Measurements from ENCODE around the gene FA2H.
A peak's percentile ranks its signal among the peaks of the same experiment; 100 is the strongest.
"Not testable (repeated sequence)": the region's sequence is repeated elsewhere in the genome, so short reads cannot be mapped to it uniquely, and the experiment has no call there.

The FA2H gene

DNA sequence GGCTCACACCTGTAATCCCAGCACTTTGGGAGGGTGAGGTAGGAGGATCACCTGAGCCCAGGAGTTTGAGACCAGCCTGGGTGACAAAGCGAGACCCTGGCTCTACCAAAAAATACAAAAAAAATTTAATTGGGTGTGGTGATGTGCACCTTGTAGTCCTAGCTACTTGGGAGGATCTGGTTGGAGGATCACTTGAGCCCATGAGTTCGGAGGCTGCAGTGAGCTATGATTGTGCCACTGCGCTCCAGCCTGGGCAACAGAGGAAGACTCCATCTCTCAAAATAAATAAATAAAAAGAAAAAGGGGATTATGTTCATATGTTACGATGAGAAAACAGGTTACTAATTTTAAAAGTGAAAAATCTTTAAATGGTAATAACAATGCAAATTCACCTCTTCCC lies 75.0 kb downstream of the FA2H start:
- Histone ChIP-seq H3K4me3 (ENCODE audit: low read depth in 1 of 2, low read length in 2 of 2) (peak overlapping the region; percentile 82 to 91), H3K27ac (ENCODE audit: low read length) (no peak overlapping the region), H3K4me1 (ENCODE audit: control insufficient read depth in 1 of 2, insufficient read depth in 2 of 2, low read length in 2 of 2) (peaks cover 4 to 5% of the 10 kb centered on the region in 2 donors), H3K27me3 (ENCODE audit: low read depth, low read length) (no peaks in the 10 kb centered on the region), H3K36me3 (ENCODE audit: control insufficient read depth in 1 of 2, insufficient read depth in 2 of 2, low read length in 2 of 2) (no peaks in the 10 kb centered on the region), H3K9me3 (ENCODE audit: control insufficient read depth in 1 of 2, low read length in 2 of 2) (no peaks in the 10 kb centered on the region)

DNA sequence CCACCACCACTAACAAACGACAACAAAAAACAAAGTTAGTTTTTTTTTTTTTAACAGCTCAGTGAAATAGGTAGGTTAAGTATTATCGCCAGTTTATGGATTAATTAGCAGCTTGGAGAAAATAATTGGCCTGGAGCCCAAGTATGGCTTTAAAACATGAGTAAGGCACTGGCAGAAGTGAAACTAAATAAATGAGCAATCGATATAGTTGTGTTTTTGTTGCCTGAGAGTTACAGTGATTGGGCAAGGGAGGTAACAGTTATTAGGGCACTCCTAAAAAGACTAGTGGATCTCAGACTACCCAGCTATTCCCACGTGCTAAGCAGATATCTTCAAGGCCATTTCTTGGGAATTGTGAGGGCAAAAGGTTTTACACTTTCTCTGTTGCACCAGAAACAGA lies 76.4 kb downstream of the FA2H start:
- Histone ChIP-seq H3K36me3 (ENCODE audit: control insufficient read depth in 1 of 2, insufficient read depth in 2 of 2, low read length in 2 of 2) (no peaks in the 10 kb centered on the region), H3K4me3 (ENCODE audit: low read depth in 1 of 2, low read length in 2 of 2) (peak overlapping the region in 1 of 2 donors; percentile 11), H3K9me3 (ENCODE audit: control insufficient read depth in 1 of 2, low read length in 2 of 2) (no peaks in the 10 kb centered on the region), H3K27me3 (ENCODE audit: low read depth, low read length) (no peaks in the 10 kb centered on the region), H3K27ac (ENCODE audit: low read length) (no peak overlapping the region), H3K4me1 (ENCODE audit: control insufficient read depth in 1 of 2, insufficient read depth in 2 of 2, low read length in 2 of 2) (peaks cover 4 to 5% of the 10 kb centered on the region in 2 donors)

DNA sequence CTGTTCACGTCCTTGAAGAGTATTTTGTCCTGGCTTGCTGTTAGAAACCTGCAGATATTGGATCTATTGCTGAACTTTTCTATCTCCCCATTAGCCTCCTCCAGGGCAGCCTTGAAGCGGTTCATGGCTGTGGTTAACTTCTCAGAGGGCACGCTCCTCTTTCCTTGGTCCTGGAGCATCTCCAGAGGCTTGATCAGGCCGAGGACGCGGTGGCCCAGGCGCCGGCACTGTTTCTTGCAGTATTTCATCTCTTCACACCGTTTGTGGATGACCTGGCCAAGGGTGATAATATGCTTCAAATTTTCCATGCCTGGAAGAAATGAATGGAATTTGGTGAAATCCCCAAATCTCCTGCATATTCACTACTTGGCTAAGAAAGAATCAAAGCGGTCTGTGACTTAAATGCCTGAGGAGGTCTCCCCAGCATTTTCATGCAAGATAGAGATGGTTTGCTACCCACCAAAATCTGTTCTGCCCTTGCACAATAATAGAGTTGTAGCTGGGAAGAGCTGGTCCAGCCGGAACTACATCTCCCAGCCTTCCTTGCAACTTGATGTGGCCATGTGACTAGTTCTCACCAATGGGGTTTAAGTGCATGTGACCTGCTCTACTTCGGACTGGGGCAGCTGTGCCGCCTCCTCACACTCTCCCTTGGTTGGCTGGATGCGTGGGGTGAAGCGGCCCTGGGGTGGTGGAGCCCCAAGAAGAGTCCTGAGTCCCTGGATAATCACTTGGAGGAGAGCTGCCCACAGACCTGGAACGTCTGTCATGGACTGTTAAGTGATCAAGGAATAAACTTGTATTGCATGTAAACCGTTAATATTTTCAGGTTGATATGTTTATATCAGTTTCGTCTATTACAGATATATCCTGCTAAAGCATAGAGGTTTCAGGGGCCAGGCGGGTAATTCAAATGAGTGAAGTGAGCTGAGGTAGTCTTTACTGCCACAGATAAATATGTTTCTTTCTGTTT lies 78.9 kb downstream of the FA2H start:
- H3K27me3 ChIP-seq (ENCODE audit: low read depth, low read length): no peaks in the 10 kb centered on the region
- H3K36me3 ChIP-seq (ENCODE audit: control insufficient read depth in 1 of 2, insufficient read depth in 2 of 2, low read length in 2 of 2): peaks cover 0 to 11% of the 10 kb centered on the region in 2 donors
- H3K27ac ChIP-seq (ENCODE audit: low read length): peak overlapping the region; percentile 4
- peaks cover 4 to 5% of the 10 kb centered on the region in 2 donors for H3K4me1 ChIP-seq (ENCODE audit: control insufficient read depth in 1 of 2, insufficient read depth in 2 of 2, low read length in 2 of 2)
- peak overlapping the region; percentile 56 for H3K4me3 ChIP-seq (ENCODE audit: low read depth in 1 of 2, low read length in 2 of 2)
- no peaks in the 10 kb centered on the region for H3K9me3 ChIP-seq (ENCODE audit: control insufficient read depth in 1 of 2, low read length in 2 of 2)

DNA sequence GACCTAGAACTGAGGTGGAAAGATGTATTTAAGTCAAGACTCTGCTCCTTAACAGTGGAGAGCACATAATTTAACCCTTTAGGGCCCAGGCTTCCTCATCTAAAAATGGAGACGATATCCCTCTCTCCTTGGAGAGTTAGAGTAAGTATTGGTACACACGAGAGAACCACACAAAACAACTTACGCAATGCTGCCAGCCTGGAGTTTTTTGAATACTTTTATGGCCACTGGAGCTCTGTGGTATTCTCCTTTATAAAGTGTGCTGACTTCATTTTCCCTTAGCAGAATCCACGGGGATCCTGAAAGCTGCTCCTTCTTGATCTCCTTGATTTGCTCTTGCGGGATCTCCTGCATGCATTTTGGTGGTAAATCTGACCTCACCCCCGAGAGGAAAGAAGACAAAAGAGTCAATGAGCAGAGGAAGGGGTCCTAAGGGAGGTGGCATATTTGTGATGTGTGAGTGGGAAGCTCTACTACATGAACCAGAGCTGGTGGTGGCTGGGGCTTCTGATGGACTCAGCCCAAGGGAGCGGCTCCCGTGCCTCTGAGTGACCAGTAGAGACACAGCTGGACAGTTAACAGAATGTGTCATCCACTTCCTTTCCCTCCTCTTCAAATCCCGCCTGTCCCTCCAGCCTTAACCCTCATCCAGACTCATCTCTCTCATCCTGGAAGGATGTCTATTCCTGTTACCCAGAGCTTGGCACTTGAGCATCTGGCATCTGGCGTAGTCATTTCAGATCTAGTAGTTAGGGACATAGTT lies 83.3 kb downstream of the FA2H start:
- Histone ChIP-seq H3K4me1 (ENCODE audit: control insufficient read depth in 1 of 2, insufficient read depth in 2 of 2, low read length in 2 of 2) (no peaks in the 10 kb centered on the region), H3K36me3 (ENCODE audit: control insufficient read depth in 1 of 2, insufficient read depth in 2 of 2, low read length in 2 of 2) (peaks cover 4 to 24% of the 10 kb centered on the region in 2 donors), H3K9me3 (ENCODE audit: control insufficient read depth in 1 of 2, low read length in 2 of 2) (no peaks in the 10 kb centered on the region), H3K27me3 (ENCODE audit: low read depth, low read length) (no peaks in the 10 kb centered on the region), H3K27ac (ENCODE audit: low read length) (no peak overlapping the region), H3K4me3 (ENCODE audit: low read depth in 1 of 2, low read length in 2 of 2) (no peak overlapping the region)

DNA sequence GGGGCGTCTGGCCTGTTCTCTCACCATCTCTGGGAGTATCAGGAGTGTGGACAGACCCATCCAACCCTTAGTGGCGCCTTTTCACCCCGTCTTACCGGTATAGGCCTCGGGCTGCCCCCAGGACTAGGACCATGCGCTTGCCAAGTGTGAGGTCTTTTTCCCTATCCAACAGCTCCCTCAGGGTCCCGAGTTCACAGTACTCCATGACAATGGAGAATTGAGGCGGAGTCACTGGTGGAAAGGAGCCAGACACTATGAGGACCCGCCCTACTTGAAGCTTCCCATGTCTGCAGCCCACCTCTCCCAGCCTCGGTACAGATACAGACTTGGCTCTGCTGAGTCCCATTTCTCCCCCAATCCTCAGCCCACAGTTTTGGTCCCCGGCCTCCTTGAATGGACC lies 92.1 kb downstream of the FA2H start:
- Histone ChIP-seq H3K9me3 (ENCODE audit: control insufficient read depth in 1 of 2, low read length in 2 of 2) (no peaks in the 10 kb centered on the region), H3K4me3 (ENCODE audit: low read depth in 1 of 2, low read length in 2 of 2) (no peak overlapping the region), H3K4me1 (ENCODE audit: control insufficient read depth in 1 of 2, insufficient read depth in 2 of 2, low read length in 2 of 2) (no peaks in the 10 kb centered on the region), H3K27me3 (ENCODE audit: low read depth, low read length) (no peaks in the 10 kb centered on the region), H3K27ac (ENCODE audit: low read length) (no peak overlapping the region), H3K36me3 (ENCODE audit: control insufficient read depth in 1 of 2, insufficient read depth in 2 of 2, low read length in 2 of 2) (peaks cover 24 to 35% of the 10 kb centered on the region in 2 donors)

DNA sequence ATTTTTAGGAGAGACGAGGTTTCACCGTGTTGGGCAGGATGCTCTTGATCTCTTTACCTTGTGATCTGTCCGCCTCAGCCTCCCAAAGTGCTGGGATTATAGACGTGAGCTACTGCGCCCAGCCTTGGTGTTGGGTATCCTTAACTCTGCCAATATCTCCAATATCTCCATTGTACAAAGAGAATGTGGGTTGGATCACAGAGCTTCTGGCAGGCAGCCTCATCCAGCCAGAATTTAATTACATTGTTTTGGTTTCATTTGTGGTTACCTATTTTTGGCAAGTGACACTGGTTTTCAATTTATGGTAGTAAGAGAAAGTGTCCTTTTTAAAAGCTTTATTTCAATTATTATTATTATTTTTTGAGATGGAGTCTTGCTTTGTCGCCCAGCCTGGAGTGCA lies 93.9 kb downstream of the FA2H start:
- H3K36me3 ChIP-seq (ENCODE audit: control insufficient read depth in 1 of 2, insufficient read depth in 2 of 2, low read length in 2 of 2): peaks cover 22 to 28% of the 10 kb centered on the region in 2 donors
- H3K27me3 ChIP-seq (ENCODE audit: low read depth, low read length): no peaks in the 10 kb centered on the region
- H3K4me1 ChIP-seq (ENCODE audit: control insufficient read depth in 1 of 2, insufficient read depth in 2 of 2, low read length in 2 of 2): no peaks in the 10 kb centered on the region
- no peak overlapping the region for H3K4me3 ChIP-seq (ENCODE audit: low read depth in 1 of 2, low read length in 2 of 2)
- H3K9me3 ChIP-seq (ENCODE audit: control insufficient read depth in 1 of 2, low read length in 2 of 2): no peaks in the 10 kb centered on the region
- no peak overlapping the region for H3K27ac ChIP-seq (ENCODE audit: low read length)

DNA sequence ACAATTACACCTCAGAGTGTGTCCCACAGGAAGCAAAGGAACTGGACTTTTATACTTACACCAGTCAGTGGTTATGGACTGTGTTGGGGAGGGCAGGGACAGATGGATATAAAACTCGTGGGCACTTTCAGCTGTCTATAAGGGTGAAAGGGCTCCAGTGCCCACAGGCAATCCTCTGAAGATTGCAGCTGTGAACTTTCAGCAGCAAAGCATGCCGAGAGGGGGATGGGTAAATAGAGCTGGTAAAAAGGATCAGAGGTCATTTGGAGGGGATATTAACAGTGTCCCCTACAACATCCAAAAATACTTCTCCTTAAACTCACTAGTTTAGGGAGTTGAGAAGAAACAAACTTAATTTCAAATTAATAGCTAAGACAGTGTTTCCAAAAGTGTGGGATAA lies 94.6 kb downstream of the FA2H start:
- H3K27me3 ChIP-seq (ENCODE audit: low read depth, low read length): no peaks in the 10 kb centered on the region
- H3K4me3 ChIP-seq (ENCODE audit: low read depth in 1 of 2, low read length in 2 of 2): no peak overlapping the region
- H3K9me3 ChIP-seq (ENCODE audit: control insufficient read depth in 1 of 2, low read length in 2 of 2): no peaks in the 10 kb centered on the region
- H3K4me1 ChIP-seq (ENCODE audit: control insufficient read depth in 1 of 2, insufficient read depth in 2 of 2, low read length in 2 of 2): no peaks in the 10 kb centered on the region
- H3K27ac ChIP-seq (ENCODE audit: low read length): no peak overlapping the region
- H3K36me3 ChIP-seq (ENCODE audit: control insufficient read depth in 1 of 2, insufficient read depth in 2 of 2, low read length in 2 of 2): peaks cover 20 to 23% of the 10 kb centered on the region in 2 donors

DNA sequence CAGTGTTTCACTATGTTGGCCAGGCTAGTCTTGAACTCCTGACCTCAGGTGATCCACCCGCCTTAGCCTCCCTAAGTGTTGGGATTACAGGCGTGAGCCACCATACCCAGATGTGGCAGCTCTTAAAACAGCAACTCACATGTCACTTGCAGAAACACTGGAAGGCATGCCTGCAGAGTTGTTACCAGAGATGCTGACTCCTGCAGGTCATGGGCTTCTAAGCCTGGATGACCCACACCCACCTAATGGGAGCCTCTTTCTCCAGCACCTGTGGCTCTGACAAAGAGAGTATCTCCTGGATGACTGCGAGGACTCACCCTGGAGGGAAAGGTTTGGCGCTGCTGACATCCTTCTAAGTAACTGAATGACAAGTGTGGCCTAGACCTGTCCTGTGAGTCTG lies 96.8 kb downstream of the FA2H start:
- Histone ChIP-seq H3K36me3 (ENCODE audit: control insufficient read depth in 1 of 2, insufficient read depth in 2 of 2, low read length in 2 of 2) (peaks cover 21 to 28% of the 10 kb centered on the region in 2 donors), H3K4me1 (ENCODE audit: control insufficient read depth in 1 of 2, insufficient read depth in 2 of 2, low read length in 2 of 2) (no peaks in the 10 kb centered on the region), H3K27me3 (ENCODE audit: low read depth, low read length) (no peaks in the 10 kb centered on the region), H3K4me3 (ENCODE audit: low read depth in 1 of 2, low read length in 2 of 2) (no peak overlapping the region), H3K9me3 (ENCODE audit: control insufficient read depth in 1 of 2, low read length in 2 of 2) (no peaks in the 10 kb centered on the region), H3K27ac (ENCODE audit: low read length) (no peak overlapping the region)

DNA sequence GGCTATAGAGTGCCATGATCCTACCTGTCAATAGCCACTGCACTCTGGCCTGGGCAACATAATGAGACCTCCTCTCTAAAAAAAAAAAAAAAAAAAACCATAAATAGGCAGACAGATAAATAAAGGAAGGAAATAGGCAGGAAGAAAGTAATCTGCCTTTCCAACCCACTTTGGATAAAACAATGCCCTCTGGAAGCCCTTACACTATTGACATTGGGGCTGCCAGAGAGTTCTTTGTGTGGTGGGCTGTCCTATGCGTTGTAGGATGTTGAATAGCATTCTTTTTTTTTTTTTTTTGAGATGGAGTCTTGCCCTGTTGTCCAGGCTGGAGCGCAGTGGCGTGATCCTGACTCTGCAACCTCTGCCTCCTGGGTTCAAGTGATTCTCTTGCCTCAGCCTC lies 100.7 kb downstream of the FA2H start:
- Histone ChIP-seq H3K27me3 (ENCODE audit: low read depth, low read length) (no peaks in the 10 kb centered on the region), H3K27ac (ENCODE audit: low read length) (no peak overlapping the region), H3K36me3 (ENCODE audit: control insufficient read depth in 1 of 2, insufficient read depth in 2 of 2, low read length in 2 of 2) (peaks cover 24 to 28% of the 10 kb centered on the region in 2 donors), H3K9me3 (ENCODE audit: control insufficient read depth in 1 of 2, low read length in 2 of 2) (no peaks in the 10 kb centered on the region), H3K4me1 (ENCODE audit: control insufficient read depth in 1 of 2, insufficient read depth in 2 of 2, low read length in 2 of 2) (no peaks in the 10 kb centered on the region), H3K4me3 (ENCODE audit: low read depth in 1 of 2, low read length in 2 of 2) (no peak overlapping the region)

DNA sequence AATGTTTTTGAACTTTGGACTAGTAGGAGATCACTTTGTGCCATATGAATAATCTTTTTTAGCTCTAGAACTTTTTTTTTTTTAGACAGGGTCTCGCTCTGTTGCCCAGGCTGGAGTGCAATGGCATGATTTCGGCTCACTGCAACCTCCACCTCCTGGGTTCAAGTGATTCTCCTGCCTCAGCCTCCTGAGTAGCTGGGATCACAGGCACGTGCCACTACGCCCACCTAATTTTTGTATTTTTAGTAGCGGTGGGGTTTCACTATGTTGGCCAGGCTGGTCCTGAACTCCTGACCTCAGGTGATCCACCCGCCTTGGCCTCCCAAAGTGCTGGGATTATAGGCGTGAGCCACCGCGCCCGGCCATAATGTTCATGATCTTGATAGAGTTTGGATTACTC lies 105.7 kb downstream of the FA2H start:
- H3K27me3 ChIP-seq (ENCODE audit: low read depth, low read length); H3K9me3 ChIP-seq (ENCODE audit: control insufficient read depth in 1 of 2, low read length in 2 of 2); H3K27ac ChIP-seq (ENCODE audit: low read length); H3K4me3 ChIP-seq (ENCODE audit: low read depth in 1 of 2, low read length in 2 of 2): not testable (repeated sequence)
- Histone ChIP-seq H3K36me3 (ENCODE audit: control insufficient read depth in 1 of 2, insufficient read depth in 2 of 2, low read length in 2 of 2) (peaks cover 18 to 21% of the 10 kb centered on the region in 2 donors), H3K4me1 (ENCODE audit: control insufficient read depth in 1 of 2, insufficient read depth in 2 of 2, low read length in 2 of 2) (peaks cover 0 to 14% of the 10 kb centered on the region in 2 donors)

DNA sequence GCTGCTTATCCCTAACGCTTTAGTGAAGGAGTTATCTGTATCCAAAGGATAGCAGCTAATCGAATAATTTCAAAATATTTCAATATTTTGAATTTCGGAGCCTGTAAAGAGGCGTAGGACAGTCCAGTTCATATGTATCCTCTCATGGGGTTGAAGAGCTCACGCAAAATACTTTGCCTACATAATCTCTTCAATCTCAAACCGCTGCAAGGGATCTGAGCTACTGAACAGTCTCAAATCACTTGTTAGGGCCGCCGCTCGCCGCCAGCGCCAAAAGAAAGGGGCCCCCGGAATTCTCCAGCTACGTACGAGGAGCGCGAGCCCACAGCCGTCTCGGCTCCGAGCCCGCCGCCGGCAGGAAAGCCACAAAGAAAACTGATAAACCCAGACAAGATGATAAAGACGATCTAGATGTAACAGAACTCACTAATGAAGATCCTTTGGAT lies 107.3 kb downstream of the FA2H start:
- no peaks in the 10 kb centered on the region for H3K9me3 ChIP-seq (ENCODE audit: control insufficient read depth in 1 of 2, low read length in 2 of 2)
- no peaks in the 10 kb centered on the region for H3K27me3 ChIP-seq (ENCODE audit: low read depth, low read length)
- peaks cover 0 to 14% of the 10 kb centered on the region in 2 donors for H3K4me1 ChIP-seq (ENCODE audit: control insufficient read depth in 1 of 2, insufficient read depth in 2 of 2, low read length in 2 of 2)
- H3K4me3 ChIP-seq (ENCODE audit: low read depth in 1 of 2, low read length in 2 of 2): peak overlapping the region; percentile 83 to 99
- peak overlapping the region; percentile 45 for H3K27ac ChIP-seq (ENCODE audit: low read length)
- H3K36me3 ChIP-seq (ENCODE audit: control insufficient read depth in 1 of 2, insufficient read depth in 2 of 2, low read length in 2 of 2): peaks cover 23 to 28% of the 10 kb centered on the region in 2 donors
